ENCODE data around the gene TMEM238. TPM values are rescaled to one million over a fixed set of nuclear protein-coding genes. Genes with fewer than 3 reads are reported as not detected.
A peak's percentile ranks its signal among the peaks of the same experiment; 100 is the strongest.

The TMEM238 gene
- total and polyA plus RNA-seq, 9 of the 15 experiments (the other 6 are each of a cell fraction or from before 2014, with no cell fraction given), result 0.18 to 5.1 (median 1.3) TPM; not detected in 4

DNA sequence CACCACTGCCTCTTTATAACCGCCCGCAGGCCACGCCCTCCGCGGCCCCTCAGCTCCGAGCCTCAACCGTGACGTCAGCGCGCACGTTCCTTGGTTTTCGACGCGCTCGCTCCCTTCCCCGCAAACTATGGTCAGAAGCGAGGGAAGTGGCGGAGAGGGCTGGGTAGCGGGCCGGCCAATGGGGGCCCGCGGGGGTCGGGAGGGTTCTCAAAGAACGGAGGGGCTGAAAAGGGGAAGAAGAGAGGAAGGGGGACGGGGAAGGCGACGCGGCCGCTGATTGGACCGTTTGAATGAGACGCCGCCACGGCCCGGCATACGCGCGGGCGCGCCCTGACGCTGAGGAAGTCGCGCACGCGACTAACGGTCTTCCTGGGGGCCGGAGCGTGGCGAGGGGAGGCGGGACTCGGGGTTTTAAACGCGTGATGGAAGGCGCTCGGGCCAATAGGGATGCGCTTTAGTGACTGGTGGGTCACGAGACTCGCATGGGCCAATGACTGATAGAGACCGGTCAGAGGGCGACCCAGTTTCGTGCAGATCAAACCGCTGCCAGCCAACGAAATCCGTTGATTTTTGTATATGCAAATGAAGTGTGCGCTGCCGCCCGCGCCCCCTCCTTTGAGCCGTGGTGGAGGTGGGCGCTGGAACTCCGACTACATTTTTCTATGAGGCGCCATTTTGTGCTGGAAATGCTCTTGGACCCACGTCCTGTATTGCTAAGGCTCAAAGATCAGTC is 23.9 kb upstream of the TMEM238 start (continued):
- TF ChIP-seq MBD2 (IDR thresholded peaks at IDR 0.05; ENCODE audit: borderline replicate concordance, low read depth) (peak; percentile 89; the same call in 1 of the 2 replicates), DPF2 (IDR thresholded peaks at IDR 0.05) (no peak; the same call in 1 of the 2 replicates), CHCHD3 (CRISPR knock-in tag; IDR thresholded peaks at IDR 0.05) (no peak), KLF10 (CRISPR knock-in tag; IDR thresholded peaks at IDR 0.05) (no peak), ZFP30 (CRISPR knock-in tag; IDR thresholded peaks at IDR 0.05; ENCODE audit: borderline replicate concordance) (no peak), HNRNPUL1 (IDR thresholded peaks at IDR 0.05; ENCODE audit: low read length) (no peak), ZNF165 (CRISPR knock-in tag; IDR thresholded peaks at IDR 0.05; ENCODE audit: borderline replicate concordance) (no peak)
- TF ChIP-seq, protein P1, sequence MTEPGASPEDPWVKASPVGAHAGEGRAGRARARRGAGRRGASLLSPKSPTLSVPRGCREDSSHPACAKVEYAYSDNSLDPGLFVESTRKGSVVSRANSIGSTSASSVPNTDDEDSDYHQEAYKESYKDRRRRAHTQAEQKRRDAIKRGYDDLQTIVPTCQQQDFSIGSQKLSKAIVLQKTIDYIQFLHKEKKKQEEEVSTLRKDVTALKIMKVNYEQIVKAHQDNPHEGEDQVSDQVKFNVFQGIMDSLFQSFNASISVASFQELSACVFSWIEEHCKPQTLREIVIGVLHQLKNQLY (CRISPR knock-in tag; conservative IDR thresholded peaks at IDR 0.05), result peak in 1 of 2 experiments; percentile 91; a peak in 2 of 4 replicates
- TF ChIP-seq, protein P2, sequence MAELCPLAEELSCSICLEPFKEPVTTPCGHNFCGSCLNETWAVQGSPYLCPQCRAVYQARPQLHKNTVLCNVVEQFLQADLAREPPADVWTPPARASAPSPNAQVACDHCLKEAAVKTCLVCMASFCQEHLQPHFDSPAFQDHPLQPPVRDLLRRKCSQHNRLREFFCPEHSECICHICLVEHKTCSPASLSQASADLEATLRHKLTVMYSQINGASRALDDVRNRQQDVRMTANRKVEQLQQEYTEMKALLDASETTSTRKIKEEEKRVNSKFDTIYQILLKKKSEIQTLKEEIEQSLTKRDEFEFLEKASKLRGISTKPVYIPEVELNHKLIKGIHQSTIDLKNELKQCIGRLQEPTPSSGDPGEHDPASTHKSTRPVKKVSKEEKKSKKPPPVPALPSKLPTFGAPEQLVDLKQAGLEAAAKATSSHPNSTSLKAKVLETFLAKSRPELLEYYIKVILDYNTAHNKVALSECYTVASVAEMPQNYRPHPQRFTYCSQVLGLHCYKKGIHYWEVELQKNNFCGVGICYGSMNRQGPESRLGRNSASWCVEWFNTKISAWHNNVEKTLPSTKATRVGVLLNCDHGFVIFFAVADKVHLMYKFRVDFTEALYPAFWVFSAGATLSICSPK (IDR thresholded peaks at IDR 0.05; ENCODE audit: borderline replicate concordance), result no peak
- TF ChIP-seq, protein P3, sequence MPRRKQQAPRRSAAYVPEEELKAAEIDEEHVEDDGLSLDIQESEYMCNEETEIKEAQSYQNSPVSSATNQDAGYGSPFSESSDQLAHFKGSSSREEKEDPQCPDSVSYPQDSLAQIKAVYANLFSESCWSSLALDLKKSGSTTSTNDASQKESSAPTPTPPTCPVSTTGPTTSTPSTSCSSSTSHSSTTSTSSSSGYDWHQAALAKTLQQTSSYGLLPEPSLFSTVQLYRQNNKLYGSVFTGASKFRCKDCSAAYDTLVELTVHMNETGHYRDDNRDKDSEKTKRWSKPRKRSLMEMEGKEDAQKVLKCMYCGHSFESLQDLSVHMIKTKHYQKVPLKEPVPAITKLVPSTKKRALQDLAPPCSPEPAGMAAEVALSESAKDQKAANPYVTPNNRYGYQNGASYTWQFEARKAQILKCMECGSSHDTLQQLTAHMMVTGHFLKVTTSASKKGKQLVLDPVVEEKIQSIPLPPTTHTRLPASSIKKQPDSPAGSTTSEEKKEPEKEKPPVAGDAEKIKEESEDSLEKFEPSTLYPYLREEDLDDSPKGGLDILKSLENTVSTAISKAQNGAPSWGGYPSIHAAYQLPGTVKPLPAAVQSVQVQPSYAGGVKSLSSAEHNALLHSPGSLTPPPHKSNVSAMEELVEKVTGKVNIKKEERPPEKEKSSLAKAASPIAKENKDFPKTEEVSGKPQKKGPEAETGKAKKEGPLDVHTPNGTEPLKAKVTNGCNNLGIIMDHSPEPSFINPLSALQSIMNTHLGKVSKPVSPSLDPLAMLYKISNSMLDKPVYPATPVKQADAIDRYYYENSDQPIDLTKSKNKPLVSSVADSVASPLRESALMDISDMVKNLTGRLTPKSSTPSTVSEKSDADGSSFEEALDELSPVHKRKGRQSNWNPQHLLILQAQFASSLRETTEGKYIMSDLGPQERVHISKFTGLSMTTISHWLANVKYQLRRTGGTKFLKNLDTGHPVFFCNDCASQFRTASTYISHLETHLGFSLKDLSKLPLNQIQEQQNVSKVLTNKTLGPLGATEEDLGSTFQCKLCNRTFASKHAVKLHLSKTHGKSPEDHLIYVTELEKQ (CRISPR knock-in tag; IDR thresholded peaks at IDR 0.05), result no peak

Data from K562 (cell line).